Stimulated activated CD4-positive, alpha-beta T cell treated with anti-CD3 and anti-CD28 coated beads, TNF-alpha, amount 100 ng/mL, for 1 hour (primary cell): ENCODE results near the gene SH2D3C.
A peak's percentile ranks its signal among the peaks of the same experiment; 100 is the strongest.

ENCODE experiments used
- DNase-seq, 3 donors: peaks; one replicate each; pipeline ENCODE4 v3.0.0-alpha.2; 2020; ENCODE audit warnings: low read depth in 3 of 3, low spot score in 1 of 3

The SH2D3C gene

GRCh38 chr9:127808347-127809001, 30.0 kb upstream of the SH2D3C start:
- DNase-seq = no peak

GRCh38 chr9:127806871-127807270, 28.4 kb upstream of the SH2D3C start:
- DNase-seq = no peak

GRCh38 chr9:127805620-127806019, 27.2 kb upstream of the SH2D3C start:
- DNase-seq = no peak

- DNase-seq = no peak
These were observed 25.3 kb upstream of the SH2D3C start for GRCh38 chr9:127803507-127804352.

- DNase-seq = peak; percentile 57 to 68 (median 62)
These were observed 24.3 kb upstream of the SH2D3C start, which contains the start of gene FPGS for GRCh38 chr9:127802576-127803443. TSS of gene FPGS (plus strand) at chr9:127802882. CDS start at chr9:127802925, 43 bp downstream.

- DNase-seq = no peak
These were observed 23.6 kb upstream of the SH2D3C start for GRCh38 chr9:127801955-127802575.

GRCh38 chr9:127796852-127797370, 18.4 kb upstream of the SH2D3C start:
- no peak for DNase-seq

- DNase-seq = no peak
These were observed 17.9 kb upstream of the SH2D3C start for GRCh38 chr9:127796225-127796813.

- DNase-seq = no peak
These were observed 15.7 kb upstream of the SH2D3C start for GRCh38 chr9:127794001-127794791.

- DNase-seq = no peak
These were observed 14.7 kb upstream of the SH2D3C start for GRCh38 chr9:127793093-127793708.

GRCh38 chr9:127792417-127793031, 14.1 kb upstream of the SH2D3C start:
- DNase-seq = no peak

- no peak for DNase-seq
These were observed 12.6 kb upstream of the SH2D3C start for GRCh38 chr9:127791085-127791484.

GRCh38 chr9:127790094-127790855, 11.8 kb upstream of the SH2D3C start:
- no peak for DNase-seq

GRCh38 chr9:127789179-127789578, 10.7 kb upstream of the SH2D3C start:
- no peak for DNase-seq

- DNase-seq = no peak
These were observed 10.0 kb upstream of the SH2D3C start for GRCh38 chr9:127788337-127789011.

- no peak for DNase-seq
These were observed 8.3 kb upstream of the SH2D3C start for GRCh38 chr9:127786773-127787104.

GRCh38 chr9:127785933-127786772, 7.7 kb upstream of the SH2D3C start, which contains the start of gene CDK9:
TSS of gene CDK9 (plus strand) at chr9:127786034. CDS start at chr9:127786149, 115 bp downstream.
- peak; percentile 83 to 91 (median 83) for DNase-seq
